ENCODE measurements around the gene RTEL1. TPM values are rescaled to one million over a fixed set of nuclear protein-coding genes. Genes with fewer than 3 reads are reported as not detected.
A peak's percentile ranks its signal among the peaks of the same experiment; 100 is the strongest.
"Not testable (repeated sequence)": the region's sequence is repeated elsewhere in the genome, so short reads cannot be mapped to it uniquely, and the experiment has no call there.

The RTEL1 gene
- polyA plus RNA-seq, 3 donors: 1.0 to 15.5 (median 4.8) TPM

- Mint-ChIP-seq H3K4me1 (peaks cover 28% of the 10 kb centered on the region), H3K27me3 (ENCODE audit: low read depth in 3 of 3) (peaks cover 3% of the 10 kb centered on the region in 3 donors), H3K36me3 (peaks cover 33 to 42% of the 10 kb centered on the region in 2 donors), H3K27ac (peak overlapping the region; percentile 15 to 98 (median 90)), H3K4me3 (peak overlapping the region; percentile 95 to 96), H3K9me3 (peaks cover 0 to 1% (median 0%) of the 10 kb centered on the region in 7 donors)
- Histone ChIP-seq H4K20me1 (ENCODE audit: insufficient read depth, low read length) (no peaks in the 10 kb centered on the region), H3K36me3 (replicated peaks in 1 of 2; ENCODE audit: control insufficient read depth in 1 of 2, insufficient read depth in 2 of 2, low read length in 2 of 2) (peaks cover 31 to 43% of the 10 kb centered on the region in 2 donors), H3K4me2 (replicated peaks; ENCODE audit: extremely low read depth, low read length, poor library complexity, severe bottlenecking) (peak overlapping the region; percentile 87), H3K27me3 (ENCODE audit: control insufficient read depth in 2 of 2, insufficient read depth in 2 of 2, low read length in 2 of 2) (peaks cover 0 to 5% of the 10 kb centered on the region in 2 donors), H2AFZ (ENCODE audit: insufficient read depth, low read depth, low read length, poor library complexity, severe bottlenecking) (peak overlapping the region; percentile 94), H3K27ac (ENCODE audit: low read depth in 1 of 2, low read length in 2 of 2) (peak overlapping the region; percentile 55 to 81), H3K79me2 (ENCODE audit: insufficient read depth, low read length) (peaks cover 9% of the 10 kb centered on the region), H3K4me1 (ENCODE audit: control insufficient read depth in 1 of 2, insufficient read depth in 2 of 2, low read length in 2 of 2) (peaks cover 20 to 22% of the 10 kb centered on the region in 2 donors), H3K9me3 (replicated peaks in 1 of 2; ENCODE audit: control insufficient read depth in 1 of 2, insufficient read depth in 1 of 2, low read length in 2 of 2) (no peaks in the 10 kb centered on the region), H3K9ac (ENCODE audit: insufficient read depth, low read length, poor library complexity, severe bottlenecking) (peak overlapping the region; percentile 77), H3K4me3 (replicated peaks in 1 of 3; ENCODE audit: low read depth in 2 of 3, low read length in 3 of 3) (peak overlapping the region in 2 of 3 experiments; percentile 93 to 96)
- intact Hi-C loops (cut with micrococcal nuclease): loop anchor here (2.0 to 5.0 kb wide), 3 partner anchors 48 to 83 kb away; partner anchors contain the start of genes ZGPAT (in 2 of the 2) and ARFRP1 (in 1 of the 2)
- WGBS (ENCODE audit: insufficient coverage): 70% methylated on average over 6 of the region's 13 CpGs
- no peak for TF ChIP-seq CTCF (IDR thresholded peaks at IDR 0.05)
- DNase-seq: no peak
These were observed 1.3 kb downstream of the RTEL1 start for GRCh38 chr20:63659370-63659769.

- intact Hi-C loops (cut with micrococcal nuclease); H3K27me3 ChIP-seq (ENCODE audit: control insufficient read depth in 2 of 2, insufficient read depth in 2 of 2, low read length in 2 of 2); H3K4me2 ChIP-seq (replicated peaks; ENCODE audit: extremely low read depth, low read length, poor library complexity, severe bottlenecking); H3K27ac ChIP-seq (ENCODE audit: low read depth in 1 of 2, low read length in 2 of 2); H3K4me3 Mint-ChIP-seq; H2AFZ ChIP-seq (ENCODE audit: insufficient read depth, low read depth, low read length, poor library complexity, severe bottlenecking); H3K27ac Mint-ChIP-seq; H3K79me2 ChIP-seq (ENCODE audit: insufficient read depth, low read length); DNase-seq; H3K9ac ChIP-seq (ENCODE audit: insufficient read depth, low read length, poor library complexity, severe bottlenecking); H3K27me3 Mint-ChIP-seq (ENCODE audit: low read depth in 3 of 3); H4K20me1 ChIP-seq (ENCODE audit: insufficient read depth, low read length); H3K9me3 ChIP-seq (replicated peaks in 1 of 2; ENCODE audit: control insufficient read depth in 1 of 2, insufficient read depth in 1 of 2, low read length in 2 of 2); H3K9me3 Mint-ChIP-seq; H3K4me3 ChIP-seq (replicated peaks in 1 of 3; ENCODE audit: low read depth in 2 of 3, low read length in 3 of 3): not testable (repeated sequence)
- peaks cover 20 to 22% of the 10 kb centered on the region in 2 donors for H3K4me1 ChIP-seq (ENCODE audit: control insufficient read depth in 1 of 2, insufficient read depth in 2 of 2, low read length in 2 of 2)
- peaks cover 33 to 51% of the 10 kb centered on the region in 2 donors for H3K36me3 ChIP-seq (replicated peaks in 1 of 2; ENCODE audit: control insufficient read depth in 1 of 2, insufficient read depth in 2 of 2, low read length in 2 of 2)
- H3K36me3 Mint-ChIP-seq: peaks cover 36 to 48% of the 10 kb centered on the region in 2 donors
- peaks cover 28% of the 10 kb centered on the region for H3K4me1 Mint-ChIP-seq
- 97% methylated on average over 8 of the region's 10 CpGs for WGBS (ENCODE audit: insufficient coverage)
These were observed 2.1 kb downstream of the RTEL1 start for GRCh38 chr20:63660174-63660573.
